GM12801 (cell line): ENCODE measurements around the gene SAFB2.

Source experiments
- TF ChIP-seq, protein P1 (sequence below): IDR thresholded peaks from one replicate; pipeline ENCODE4 v1.5.1; 2011; ENCODE audit warnings: control low read depth; ENCODE audit not compliant: insufficient read length; ENCODE audit errors: extremely low read depth

Gene SAFB2

DNA sequence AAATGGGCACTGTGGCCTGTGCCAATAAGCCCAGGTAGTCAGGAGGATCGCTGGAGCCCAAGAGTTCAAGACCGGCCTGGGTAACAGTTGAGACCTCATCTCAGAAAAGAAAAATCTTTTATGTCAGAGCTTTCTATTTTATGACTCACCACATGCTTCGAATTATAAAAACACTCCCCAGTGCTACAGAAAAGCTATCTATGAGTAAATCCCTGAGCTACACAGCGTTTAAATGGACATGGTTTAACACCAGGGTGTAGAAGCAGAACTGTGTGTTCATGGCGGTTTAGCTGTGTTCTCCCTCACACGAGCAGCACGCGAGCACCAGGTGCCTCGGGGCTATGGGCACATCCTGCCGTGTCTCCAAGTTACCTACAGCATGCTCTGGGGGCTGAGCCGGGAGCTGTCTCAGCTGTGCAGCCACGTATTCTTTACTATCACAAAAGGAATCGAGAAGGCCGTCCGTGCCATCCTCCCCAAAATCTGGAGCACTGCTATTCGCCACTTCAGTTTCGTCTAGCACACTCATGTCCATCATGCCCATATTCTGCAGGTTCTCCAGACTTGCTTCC is 6.7 kb downstream of the SAFB2 start:
- TF ChIP-seq, protein P1, sequence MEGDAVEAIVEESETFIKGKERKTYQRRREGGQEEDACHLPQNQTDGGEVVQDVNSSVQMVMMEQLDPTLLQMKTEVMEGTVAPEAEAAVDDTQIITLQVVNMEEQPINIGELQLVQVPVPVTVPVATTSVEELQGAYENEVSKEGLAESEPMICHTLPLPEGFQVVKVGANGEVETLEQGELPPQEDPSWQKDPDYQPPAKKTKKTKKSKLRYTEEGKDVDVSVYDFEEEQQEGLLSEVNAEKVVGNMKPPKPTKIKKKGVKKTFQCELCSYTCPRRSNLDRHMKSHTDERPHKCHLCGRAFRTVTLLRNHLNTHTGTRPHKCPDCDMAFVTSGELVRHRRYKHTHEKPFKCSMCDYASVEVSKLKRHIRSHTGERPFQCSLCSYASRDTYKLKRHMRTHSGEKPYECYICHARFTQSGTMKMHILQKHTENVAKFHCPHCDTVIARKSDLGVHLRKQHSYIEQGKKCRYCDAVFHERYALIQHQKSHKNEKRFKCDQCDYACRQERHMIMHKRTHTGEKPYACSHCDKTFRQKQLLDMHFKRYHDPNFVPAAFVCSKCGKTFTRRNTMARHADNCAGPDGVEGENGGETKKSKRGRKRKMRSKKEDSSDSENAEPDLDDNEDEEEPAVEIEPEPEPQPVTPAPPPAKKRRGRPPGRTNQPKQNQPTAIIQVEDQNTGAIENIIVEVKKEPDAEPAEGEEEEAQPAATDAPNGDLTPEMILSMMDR: no peak

DNA sequence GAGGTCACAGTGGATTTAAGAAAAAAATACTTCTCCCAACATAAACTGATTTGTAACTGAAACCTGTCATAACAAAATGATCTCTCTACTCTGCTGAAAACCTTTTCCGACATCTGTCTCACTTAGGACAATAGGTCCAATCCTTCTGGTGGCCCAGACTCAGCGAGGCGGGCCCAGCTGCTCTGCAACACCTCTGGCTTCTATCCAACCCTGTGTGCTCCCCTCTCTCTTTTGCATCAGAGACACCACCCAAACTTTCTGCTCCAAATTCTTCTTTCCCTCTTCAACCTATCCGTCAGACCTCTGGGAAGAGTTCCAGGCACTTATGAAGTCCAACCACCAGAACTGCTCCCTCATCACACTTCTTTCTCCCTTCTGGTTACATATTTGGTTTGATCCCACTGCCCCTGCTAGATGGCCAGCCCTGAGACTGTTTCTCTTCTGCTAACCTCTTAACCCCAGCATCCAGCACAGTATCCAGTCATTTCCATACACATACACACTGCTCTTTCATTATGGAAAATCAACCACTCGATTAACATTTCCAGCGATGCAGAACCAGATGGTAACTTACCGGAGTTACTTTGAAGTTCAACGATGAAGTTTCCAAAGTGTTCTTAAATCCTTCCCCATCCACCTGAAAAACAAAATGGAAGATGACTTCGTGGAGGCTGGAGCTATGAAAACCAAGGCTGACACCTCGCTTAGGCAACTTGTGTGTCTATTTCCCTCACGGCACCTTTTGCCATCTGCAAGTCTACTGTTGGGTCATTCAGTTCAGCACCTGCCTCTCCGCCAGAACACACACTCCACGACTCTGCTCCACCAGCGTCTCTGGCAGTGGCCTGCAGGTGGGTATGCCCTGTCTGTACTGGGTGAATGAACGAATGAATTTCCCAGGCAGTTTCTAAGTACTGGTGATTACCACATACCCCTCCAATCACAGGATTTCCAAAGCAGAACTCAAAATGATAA is 9.4 kb downstream of the SAFB2 start:
- TF ChIP-seq, protein P1: no peak

DNA sequence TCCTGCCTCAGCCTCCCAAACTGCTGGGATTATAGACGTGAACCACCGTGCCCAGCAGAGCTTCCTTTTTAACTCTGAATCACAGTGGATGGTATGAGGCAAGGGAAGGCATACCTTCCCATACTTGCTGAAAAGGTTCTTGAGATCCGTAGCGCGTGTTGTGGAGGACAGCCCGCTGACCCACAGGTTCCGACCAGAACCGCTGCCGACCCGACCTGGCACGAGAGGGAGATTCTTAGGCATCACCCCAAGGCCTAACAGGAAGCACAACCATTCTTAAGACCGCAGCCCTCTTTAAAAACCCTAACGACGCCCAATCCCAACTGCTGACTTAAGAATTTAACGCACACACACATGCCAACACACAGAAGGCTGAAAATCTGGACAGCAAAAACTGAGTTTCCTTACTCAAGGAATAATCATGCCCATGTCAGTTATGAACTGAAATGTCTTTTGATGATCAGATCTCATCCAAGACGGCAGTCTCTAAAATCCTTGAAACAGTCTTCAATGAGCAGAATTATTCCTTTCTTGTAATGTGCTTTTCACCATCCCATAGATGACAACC is 12.6 kb downstream of the SAFB2 start:
- TF ChIP-seq, protein P1: no peak

DNA sequence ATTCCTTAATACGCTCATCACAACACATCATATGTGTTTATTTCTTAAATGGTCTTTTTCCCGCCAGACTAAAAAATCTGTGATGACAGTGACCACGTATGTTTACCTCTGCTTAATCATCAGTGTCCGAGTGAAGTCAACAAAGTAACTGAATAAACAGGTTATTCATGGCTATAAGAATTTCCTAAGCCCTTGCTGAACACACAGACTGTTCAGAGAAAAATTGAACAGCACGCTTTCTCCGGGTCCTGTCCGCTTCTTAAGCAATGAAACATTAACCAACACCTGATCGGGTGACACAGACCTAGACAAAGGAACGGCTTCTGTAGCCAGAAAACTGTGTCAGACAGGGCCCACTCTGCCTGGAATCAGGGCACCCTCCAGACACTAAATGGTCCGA is 14.3 kb downstream of the SAFB2 start:
- TF ChIP-seq, protein P1: no peak

DNA sequence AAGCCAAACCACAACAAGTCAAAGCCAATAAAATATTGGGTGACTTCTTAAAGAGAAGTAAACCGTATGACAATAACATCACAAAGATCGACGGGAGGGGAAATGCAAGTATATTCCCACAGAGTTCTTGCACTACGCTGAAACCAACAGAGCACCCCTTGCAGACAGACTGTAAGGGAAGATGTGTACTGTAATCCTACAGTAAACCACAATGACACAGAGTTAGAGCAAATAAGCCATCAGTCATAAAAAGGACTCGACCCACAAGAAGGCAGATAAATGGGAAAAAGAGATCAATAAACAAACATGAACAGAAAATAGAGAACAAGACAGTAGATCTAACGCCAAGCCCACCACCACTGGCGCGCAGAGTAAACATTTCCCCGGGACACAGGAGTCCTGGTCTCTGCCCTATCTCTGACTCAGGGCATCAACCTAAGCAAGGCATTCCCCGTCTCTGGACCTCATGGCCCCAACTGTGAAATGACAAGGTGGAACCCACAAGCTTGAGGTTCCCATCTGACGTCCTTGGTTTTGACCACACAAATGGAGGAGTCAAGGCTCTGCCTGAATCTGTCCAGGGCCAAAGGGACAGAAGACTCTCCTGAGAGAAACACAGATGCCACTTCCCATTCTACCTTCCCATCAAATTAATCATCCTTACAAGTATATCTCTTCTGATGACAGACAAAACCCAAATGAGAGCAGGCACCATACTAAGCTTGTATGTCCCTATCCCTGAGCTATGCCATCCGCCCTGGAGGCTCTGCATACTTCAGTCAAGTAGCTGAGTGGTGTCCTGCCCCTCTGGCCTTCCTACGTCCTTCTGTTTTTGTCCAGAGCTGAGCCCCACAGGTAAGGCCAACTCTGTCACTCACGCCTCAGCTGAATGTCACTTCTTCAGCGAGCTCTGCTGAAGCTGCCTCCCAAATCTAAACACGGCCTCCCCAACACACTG is 15.0 kb downstream of the SAFB2 start:
- TF ChIP-seq, protein P1: no peak

DNA sequence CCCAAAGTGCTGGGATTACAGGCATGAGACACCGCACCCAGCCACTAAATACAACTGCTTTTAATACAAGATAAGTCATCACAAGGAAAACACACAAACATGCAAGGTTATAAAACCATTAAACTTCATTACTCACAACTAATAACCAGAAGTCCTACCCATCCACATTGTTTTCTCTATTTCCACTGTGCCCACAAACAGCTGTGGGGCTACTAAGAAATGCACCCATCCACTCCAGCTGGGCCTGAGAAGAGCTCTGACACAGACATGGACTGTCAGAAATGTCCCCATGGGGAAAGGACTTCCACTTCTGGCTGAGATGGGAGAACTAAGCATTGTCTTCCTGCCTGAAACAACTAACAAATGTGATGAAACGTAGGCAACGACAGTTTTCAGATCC is 17.2 kb downstream of the SAFB2 start:
- TF ChIP-seq, protein P1: no peak
